ENCODE measurements around the gene CDK5RAP1. TPM values are rescaled to one million over a fixed set of nuclear protein-coding genes. Genes with fewer than 3 reads are reported as not detected.

Gene CDK5RAP1
- polyA plus RNA-seq, 1 donor (not counting 4 experiments of a cell fraction or from before 2014, with no cell fraction given): 34.0 TPM

DNA sequence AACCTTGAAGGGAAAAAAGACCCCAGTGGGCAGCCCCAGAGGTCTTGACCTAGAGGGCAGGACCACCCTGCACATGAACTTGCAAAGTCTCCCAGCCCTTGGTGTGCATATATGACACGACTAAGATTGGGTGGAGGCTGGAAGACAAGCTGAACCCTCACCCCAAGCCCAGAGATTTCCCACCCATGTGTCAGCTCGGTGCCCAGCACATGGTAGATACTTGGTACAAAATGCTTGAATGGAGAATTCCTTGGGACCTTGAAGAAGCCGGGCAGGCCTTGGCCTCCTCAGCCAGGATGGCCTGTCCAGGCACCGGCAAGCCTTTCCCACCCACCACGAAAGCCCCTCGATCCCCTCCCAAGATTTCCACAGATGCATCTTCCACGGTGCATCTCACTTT is 67.7 kb downstream of the CDK5RAP1 start:
- Histone ChIP-seq H3K4me3 (ENCODE audit: control insufficient read depth in 2 of 3, extremely low read depth in 1 of 3, insufficient read depth in 2 of 3, low read depth in 1 of 3, low read length in 3 of 3) (no peak overlapping the region), H3K9ac (ENCODE audit: control insufficient read depth, extremely low read depth, insufficient read depth, low read length) (no peak overlapping the region), H3K79me2 (ENCODE audit: control insufficient read depth, insufficient read depth, low read length) (no peaks in the 10 kb centered on the region), H3K27ac (ENCODE audit: control insufficient read depth, insufficient read depth, low read length) (no peak overlapping the region), H3K9me3 (ENCODE audit: control insufficient read depth, low read depth, low read length) (no peaks in the 10 kb centered on the region), H3K4me2 (ENCODE audit: control insufficient read depth, extremely low read depth, insufficient read depth, low read depth, low read length) (no peak overlapping the region), H4K20me1 (ENCODE audit: control insufficient read depth, extremely low read depth, insufficient read depth, low read length) (no peaks in the 10 kb centered on the region), H2AFZ (ENCODE audit: control insufficient read depth, low read length) (no peak overlapping the region), H3K4me1 (ENCODE audit: control insufficient read depth, extremely low read depth, insufficient read depth, low read length) (no peaks in the 10 kb centered on the region), H3K27me3 (ENCODE audit: control insufficient read depth, extremely low read depth, insufficient read depth, low read length) (peaks cover 3% of the 10 kb centered on the region), H3K9me1 (ENCODE audit: control insufficient read depth, extremely low read depth, insufficient read depth, low read length) (no peaks in the 10 kb centered on the region), H3K36me3 (ENCODE audit: control insufficient read depth in 2 of 2, extremely low read depth in 1 of 2, insufficient read depth in 2 of 2, low read length in 2 of 2) (no peaks in the 10 kb centered on the region)
- dilution Hi-C loops (cut with MboI; ENCODE audit: extremely low pct_ligation_motif_present, low sequenced_read_pairs): no loop called here
- TF ChIP-seq CTCF (optimal IDR thresholded peaks at IDR 0.05 in 1 of 3, IDR thresholded peaks at IDR 0.05 in 1 of 3, conservative IDR thresholded peaks at IDR 0.05 in 1 of 3; ENCODE audit: extremely low read depth in 1 of 3, insufficient read depth in 2 of 3, low read length in 3 of 3) (no peak), EZH2 (IDR thresholded peaks at IDR 0.05; ENCODE audit: low read length) (no peak)
- DNase-seq (ENCODE audit: low read depth, low spot score) (no peak), FAIRE-seq (no peak)

DNA sequence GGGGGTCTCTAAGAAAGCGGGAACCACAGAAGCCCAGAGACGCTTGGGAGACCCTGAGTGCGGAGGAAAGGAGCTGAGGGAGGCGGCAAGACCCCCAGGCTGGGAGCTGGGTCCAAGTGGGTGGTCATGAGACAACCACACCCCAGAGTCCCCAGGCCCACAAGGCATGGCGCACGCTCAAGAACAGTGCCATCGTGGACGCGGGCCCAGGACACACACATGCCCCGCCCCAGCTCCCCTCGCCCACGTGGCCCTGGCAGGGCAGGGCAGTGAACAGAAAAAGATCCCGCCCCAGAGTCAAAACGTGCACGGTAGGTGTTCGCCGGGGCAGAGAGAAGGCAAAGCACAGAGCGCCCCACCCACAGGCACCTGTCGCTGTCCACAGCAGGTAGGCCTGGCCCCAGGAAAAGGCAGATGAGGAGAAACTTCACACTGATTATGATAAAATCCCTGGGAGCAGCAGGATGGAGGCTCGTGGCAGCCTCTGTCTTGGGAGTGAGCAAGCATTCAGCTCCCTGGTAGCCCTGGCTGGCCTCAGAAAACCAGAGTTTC is 68.3 kb downstream of the CDK5RAP1 start:
- H3K9ac ChIP-seq (ENCODE audit: control insufficient read depth, extremely low read depth, insufficient read depth, low read length): no peak overlapping the region
- H3K27me3 ChIP-seq (ENCODE audit: control insufficient read depth, extremely low read depth, insufficient read depth, low read length): peaks cover 10% of the 10 kb centered on the region
- H2AFZ ChIP-seq (ENCODE audit: control insufficient read depth, low read length): no peak overlapping the region
- no peak overlapping the region for H3K27ac ChIP-seq (ENCODE audit: control insufficient read depth, insufficient read depth, low read length)
- H3K9me1 ChIP-seq (ENCODE audit: control insufficient read depth, extremely low read depth, insufficient read depth, low read length): no peaks in the 10 kb centered on the region
- H3K4me3 ChIP-seq (ENCODE audit: control insufficient read depth in 2 of 3, extremely low read depth in 1 of 3, insufficient read depth in 2 of 3, low read depth in 1 of 3, low read length in 3 of 3): no peak overlapping the region
- no peaks in the 10 kb centered on the region for H3K36me3 ChIP-seq (ENCODE audit: control insufficient read depth in 2 of 2, extremely low read depth in 1 of 2, insufficient read depth in 2 of 2, low read length in 2 of 2)
- FAIRE-seq (no peak), DNase-seq (ENCODE audit: low read depth, low spot score) (no peak)
- H3K4me1 ChIP-seq (ENCODE audit: control insufficient read depth, extremely low read depth, insufficient read depth, low read length): no peaks in the 10 kb centered on the region
- H3K79me2 ChIP-seq (ENCODE audit: control insufficient read depth, insufficient read depth, low read length): no peaks in the 10 kb centered on the region
- H3K9me3 ChIP-seq (ENCODE audit: control insufficient read depth, low read depth, low read length): no peaks in the 10 kb centered on the region
- H4K20me1 ChIP-seq (ENCODE audit: control insufficient read depth, extremely low read depth, insufficient read depth, low read length): no peaks in the 10 kb centered on the region
- H3K4me2 ChIP-seq (ENCODE audit: control insufficient read depth, extremely low read depth, insufficient read depth, low read depth, low read length): no peak overlapping the region
- TF ChIP-seq EZH2 (IDR thresholded peaks at IDR 0.05; ENCODE audit: low read length) (no peak), CTCF (optimal IDR thresholded peaks at IDR 0.05 in 1 of 3, IDR thresholded peaks at IDR 0.05 in 1 of 3, conservative IDR thresholded peaks at IDR 0.05 in 1 of 3; ENCODE audit: extremely low read depth in 1 of 3, insufficient read depth in 2 of 3, low read length in 3 of 3) (no peak)
- dilution Hi-C loops (cut with MboI; ENCODE audit: extremely low pct_ligation_motif_present, low sequenced_read_pairs): no loop called here
